A549 (cell line): ENCODE measurements around the gene URGCP. TPM values are rescaled to one million over a fixed set of nuclear protein-coding genes. Genes with fewer than 3 reads are reported as not detected.
"Not testable (repeated sequence)": the region's sequence is repeated elsewhere in the genome, so short reads cannot be mapped to it uniquely, and the experiment has no call there.

ENCODE experiments used
- ATAC-seq, 2 experiments: fragments of 200-7000 bp in 1 of 2; fragments of >200 bp in 1 of 2; cut with Nextera tagmentation in 1 of 2; cut with Tn5 transposase in 1 of 2; 3 replicates each; pipeline versions ENCODE4 v1.8.0 to v1.9.1; 2018 to 2020; ENCODE audit warnings: mild to moderate bottlenecking in 1 of 2, moderate library complexity in 1 of 2
- CTCF ChIA-PET: fragments of 300-600 bp; sonication (Branson Sonifier 250); formaldehyde crosslinking; extraction: SDS; loops from one replicate; lab custom pipeline; 2021; ENCODE audit warnings: antibody characterized with exemption, inconsistent platforms; lab: Yijun Ruan, JAX
- POLR2A ChIA-PET: fragments of 350-600 bp; formaldehyde crosslinking; extraction: SDS; loops from one replicate; lab custom pipeline; 2021; ENCODE audit warnings: antibody characterized with exemption, inconsistent platforms; lab: Yijun Ruan, JAX
- DNase-seq, 2 experiments: peaks; one replicate each; pipeline versions ENCODE4 v3.0.0 to v3.0.0-alpha.2; 2011 to 2016; ENCODE audit warnings: low read depth in 1 of 2, low spot score in 1 of 2
- FAIRE-seq: peaks from 2 replicates; lab custom pipeline; 2011; peaks lifted over from hg19 to GRCh38; lab: Jason Lieb, UNC
- H3K27ac ChIP-seq, 2 experiments: fragments of >200 bp; sonication (Bioruptor Twin); formaldehyde crosslinking; 3 replicates each; pipeline ENCODE4 v1.5.1; 2016 to 2017
- H3K4me1 ChIP-seq: fragments of >200 bp; sonication (Bioruptor Twin); formaldehyde crosslinking; 3 replicates; pipeline ENCODE4 v1.6.1; 2016
- H3K4me2 ChIP-seq: fragments of >200 bp; sonication (Bioruptor Twin); formaldehyde crosslinking; 3 replicates; pipeline ENCODE4 v1.6.1; 2016
- H3K4me3 ChIP-seq: fragments of >200 bp; sonication (Bioruptor Twin); formaldehyde crosslinking; 3 replicates; pipeline ENCODE4 v1.5.1; 2016
- H3K9me3 ChIP-seq: fragments of >200 bp; sonication (Bioruptor Twin); formaldehyde crosslinking; 3 replicates; pipeline ENCODE4 v1.6.1; 2016
- FOSL2 ChIP-seq, 2 experiments: fragments of 450-650 bp in 1 of 2; fragments of >200 bp in 1 of 2; sonication (Bioruptor Twin) in 1 of 2; formaldehyde crosslinking; IDR thresholded peaks; 2 replicates each; pipeline versions ENCODE4 v1.5.0 to v1.6.1; 2016 to 2020; ENCODE audit warnings: mild to moderate bottlenecking in 1 of 2, moderate library complexity in 1 of 2
- MAZ ChIP-seq: fragments of 150-350 bp; IDR thresholded peaks from 2 replicates; pipeline ENCODE4 v1.6.1; 2014; ENCODE audit warnings: antibody characterized with exemption, low read depth, low read length, borderline replicate concordance
- NFE2L2 ChIP-seq: fragments of 150-350 bp; conservative IDR thresholded peaks from 2 replicates; pipeline ENCODE4 v1.6.1; 2014; ENCODE audit warnings: low read length
- POLR2AphosphoS2 ChIP-seq: conservative IDR thresholded peaks from 2 replicates; pipeline ENCODE4 v1.6.1; 2012; ENCODE audit warnings: low read length, improper control_type of control experiment, inconsistent platforms
- SMC3 ChIP-seq: fragments of >200 bp; sonication (Bioruptor Twin); formaldehyde crosslinking; IDR thresholded peaks from 3 replicates; pipeline ENCODE4 v1.6.1; 2018; ENCODE audit warnings: inconsistent platforms
- TFCP2L1 ChIP-seq: fragments of 250-450 bp; sonication (Bioruptor Pico); IDR thresholded peaks from 2 replicates; pipeline ENCODE4 v1.5.0; 2021; ENCODE audit warnings: mild to moderate bottlenecking
- ZC3H11A ChIP-seq: fragments of 450-650 bp; IDR thresholded peaks from 2 replicates; pipeline ENCODE4 v1.6.1; 2014; ENCODE audit warnings: antibody characterized with exemption, mild to moderate bottlenecking
- WGBS: methylation state at CpG from one replicate; pipeline ENCODE4 v1.1.6; 2017; ENCODE audit errors: missing lambda C conversion rate; 5-methylcytosine and 5-hydroxymethylcytosine counted together
- polyA plus RNA-seq, 4 experiments: library from polyadenylated mRNA; depleted of rRNA in 3 of 4; stranded (reverse); fragments of >200 nt; fragmentation: RNase III in 1 of 4; extraction: RNeasy Plus Mini Kit Qiagen cat#74134 plus additional on column Dnase treatment in 1 of 4; gene quantifications; 2 replicates in 3 of 4; 3 replicates in 1 of 4; pipeline ENCODE4 v1.2.3, GENCODE V29; 2011 to 2017
- TF ChIP-seq, protein P1 (sequence below): fragments of >200 bp; sonication (Bioruptor Twin); formaldehyde crosslinking; IDR thresholded peaks from 2 replicates; pipeline ENCODE4 v1.6.1; 2016
- TF ChIP-seq, protein P2 (sequence below): fragments of >200 bp; sonication (Bioruptor Twin); formaldehyde crosslinking; IDR thresholded peaks from 3 replicates; pipeline ENCODE4 v1.6.1; 2016
- TF ChIP-seq, protein P3 (sequence below): fragments of 200-600 bp; sonication (generic); IDR thresholded peaks from 2 replicates; pipeline ENCODE4 v1.6.1; 2016; ENCODE audit warnings: antibody characterized with exemption, mild to moderate bottlenecking, moderate library complexity
- TF ChIP-seq, protein P4 (sequence below): IDR thresholded peaks from 2 replicates; pipeline ENCODE4 v1.6.1; 2012

Gene URGCP
- polyA plus RNA-seq, 2 of the 4 experiments (the other 2 are of a cell fraction) = 19.7 to 20.2 TPM

DNA sequence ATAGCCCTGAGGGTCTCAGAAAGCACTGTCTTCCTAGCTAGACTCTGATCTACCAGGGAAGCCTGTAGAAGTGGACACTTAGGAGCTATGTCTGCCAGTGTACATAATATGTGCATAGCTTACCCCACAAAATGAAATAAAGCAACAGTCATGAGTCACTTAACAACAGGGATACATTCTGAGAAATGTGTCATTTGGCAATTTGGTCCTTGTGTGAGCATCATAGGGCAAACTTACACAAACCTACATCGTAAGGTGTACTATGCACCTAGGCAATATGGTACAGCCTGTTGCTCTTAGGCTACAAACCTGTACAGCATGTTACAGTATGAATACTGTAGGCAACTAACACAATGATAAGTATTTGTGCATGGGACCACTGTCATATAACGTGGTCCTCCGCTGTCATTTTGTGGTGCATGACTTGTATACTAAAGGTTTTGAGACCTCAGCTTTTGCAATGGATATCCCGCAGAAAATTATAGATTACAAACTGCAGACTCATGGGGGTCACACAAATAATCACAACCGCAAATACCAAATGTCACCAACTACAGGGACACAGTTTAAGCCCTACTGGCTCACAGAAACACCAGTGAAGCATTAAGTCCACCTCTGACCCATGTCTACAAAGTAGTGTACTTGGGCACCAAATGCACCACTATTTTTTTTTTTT, 1.7 kb downstream of the URGCP start:
- Histone ChIP-seq H3K4me3 (no peak overlapping the region; the same call in 2 of the 3 replicates), H3K9me3 (no peaks in the 10 kb centered on the region), H3K4me1 (peaks cover 23% of the 10 kb centered on the region), H3K27ac (peak overlapping the region in 1 of 2 experiments; percentile 99; a peak in 4 of 6 replicates), H3K4me2 (peak overlapping the region; percentile 98)
- ATAC-seq (peak in 1 of 2 experiments; percentile 8; a peak in 2 of 6 replicates), DNase-seq (no peak), FAIRE-seq (no peak)
- TF ChIP-seq SMC3 (no peak), MAZ (no peak), NFE2L2 (no peak), TFCP2L1 (CRISPR knock-in tag) (no peak), FOSL2 (IDR thresholded peaks at IDR 0.05) (no peak), FOSL2 (CRISPR knock-in tag; IDR thresholded peaks at IDR 0.05) (0 out of 2 replicates have a peak, but pooled peaks have one; percentile 19)
- TF ChIP-seq, protein P1, sequence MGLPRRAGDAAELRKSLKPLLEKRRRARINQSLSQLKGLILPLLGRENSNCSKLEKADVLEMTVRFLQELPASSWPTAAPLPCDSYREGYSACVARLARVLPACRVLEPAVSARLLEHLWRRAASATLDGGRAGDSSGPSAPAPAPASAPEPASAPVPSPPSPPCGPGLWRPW = no peak
- POLR2A ChIA-PET = interaction anchor here (1.0 kb wide), 1 partner anchor 22 kb away, joined by 8 read pairs; the partner anchor contains the start of gene UBE2D4
- CTCF ChIA-PET = interaction anchor here (0.8 to 1.1 kb wide), 4 partner anchors 11 to 49 kb away, joined by 3 to 4 read pairs (median 3); no protein-coding TSS in a partner anchor
- 95% methylated on average over 5 of the region's 5 CpGs for WGBS

DNA sequence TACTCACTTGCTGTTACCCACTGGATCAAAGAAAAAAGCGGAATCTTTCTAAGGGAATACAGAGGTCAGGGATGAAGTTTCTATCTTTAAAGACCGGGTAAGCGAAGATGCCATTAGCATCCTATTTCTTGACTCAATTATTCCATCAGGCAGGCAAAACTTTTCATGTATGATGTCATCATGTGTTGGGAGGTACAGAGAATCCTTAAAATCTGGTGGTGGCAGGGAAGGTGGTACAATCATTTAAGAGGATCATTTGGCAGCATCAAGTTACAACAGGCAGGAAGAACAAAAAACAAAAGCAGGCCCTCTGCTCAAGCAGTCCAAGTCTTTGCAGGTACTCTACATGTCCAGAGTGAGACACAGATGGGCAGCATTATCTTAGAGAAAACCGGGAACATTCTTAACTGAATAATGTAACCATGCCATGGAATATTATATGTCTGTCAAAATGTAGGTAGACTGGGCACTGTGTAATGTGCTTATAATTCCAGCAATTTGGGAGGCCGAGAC, 3.8 kb downstream of the URGCP start:
- CTCF ChIA-PET = no interaction called here
- DNase-seq = no peak
- FAIRE-seq = no peak
- ATAC-seq = no peak
- Histone ChIP-seq H3K4me1 (peaks cover 23% of the 10 kb centered on the region), H3K4me2 (no peak overlapping the region)
- POLR2A ChIA-PET = no interaction called here
- 83% methylated on average over 5 of the region's 5 CpGs for WGBS
- TF ChIP-seq, protein P2, sequence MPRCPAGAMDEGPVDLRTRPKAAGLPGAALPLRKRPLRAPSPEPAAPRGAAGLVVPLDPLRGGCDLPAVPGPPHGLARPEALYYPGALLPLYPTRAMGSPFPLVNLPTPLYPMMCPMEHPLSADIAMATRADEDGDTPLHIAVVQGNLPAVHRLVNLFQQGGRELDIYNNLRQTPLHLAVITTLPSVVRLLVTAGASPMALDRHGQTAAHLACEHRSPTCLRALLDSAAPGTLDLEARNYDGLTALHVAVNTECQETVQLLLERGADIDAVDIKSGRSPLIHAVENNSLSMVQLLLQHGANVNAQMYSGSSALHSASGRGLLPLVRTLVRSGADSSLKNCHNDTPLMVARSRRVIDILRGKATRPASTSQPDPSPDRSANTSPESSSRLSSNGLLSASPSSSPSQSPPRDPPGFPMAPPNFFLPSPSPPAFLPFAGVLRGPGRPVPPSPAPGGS = no peak
- TF ChIP-seq POLR2AphosphoS2 = no peak
- TF ChIP-seq, all 56 proteins: peak for 0
- Histone ChIP-seq H3K9me3 (no peaks in the 10 kb centered on the region), H3K4me3 (no peak overlapping the region), H3K27ac (no peak overlapping the region)

DNA sequence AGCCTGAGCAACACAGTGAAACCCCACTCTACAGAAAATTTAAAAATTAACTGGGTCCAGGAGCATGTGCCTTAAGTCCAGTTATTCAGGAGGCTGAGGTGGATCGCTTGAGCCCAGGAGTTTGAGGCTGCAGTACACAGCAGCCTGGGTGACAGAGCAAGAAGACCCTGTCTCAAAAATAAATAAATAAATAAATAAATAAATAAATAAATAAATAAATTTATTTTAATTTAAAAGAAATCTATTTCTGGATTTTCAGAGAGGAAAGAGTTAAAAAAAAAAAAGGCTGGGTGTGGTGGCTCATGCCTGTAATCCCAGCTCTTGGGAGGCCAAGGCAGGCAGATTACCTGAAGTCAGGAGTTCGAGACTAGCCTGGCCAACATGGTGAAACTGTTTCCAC, 7.8 kb downstream of the URGCP start:
- DNase-seq, H3K4me1 ChIP-seq, FAIRE-seq, H3K4me3 ChIP-seq, H3K4me2 ChIP-seq, ATAC-seq, H3K9me3 ChIP-seq, POLR2A ChIA-PET, H3K27ac ChIP-seq: not testable (repeated sequence)
- WGBS = 90% methylated on average over 2 of the region's 2 CpGs
- TF ChIP-seq ZC3H11A = peak; percentile 41
- CTCF ChIA-PET = interaction anchor here (1.6 kb wide), 1 partner anchor 14 kb away, joined by 4 read pairs; no protein-coding TSS in a partner anchor

DNA sequence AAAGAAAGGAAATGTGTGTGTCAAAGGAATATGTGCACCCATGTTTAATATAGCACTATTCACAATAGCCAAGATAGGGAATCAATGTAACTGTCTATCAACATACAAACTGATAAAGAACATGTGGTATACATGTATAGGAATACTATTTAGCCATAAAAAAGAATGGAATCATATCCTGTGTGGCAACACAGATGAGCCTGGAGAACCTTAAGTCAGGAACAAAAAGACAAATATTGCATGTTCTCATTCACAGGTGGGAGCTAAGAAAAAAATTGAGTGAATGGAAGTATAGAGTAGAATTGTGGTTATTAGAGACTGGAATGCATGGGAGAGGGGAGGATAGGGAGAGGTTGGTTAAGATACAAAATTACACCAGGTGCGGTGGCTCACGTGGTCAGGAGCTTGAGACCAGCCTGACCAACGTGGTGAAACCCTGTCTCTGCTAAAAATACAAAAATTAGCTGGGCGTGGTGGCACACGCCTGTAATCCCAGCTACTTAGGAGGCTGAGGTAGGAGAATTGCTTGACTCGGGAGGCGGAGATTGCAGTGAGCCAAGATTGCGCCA, 10.5 kb downstream of the URGCP start:
- no peak for TF ChIP-seq ZC3H11A
- TF ChIP-seq, protein P3, sequence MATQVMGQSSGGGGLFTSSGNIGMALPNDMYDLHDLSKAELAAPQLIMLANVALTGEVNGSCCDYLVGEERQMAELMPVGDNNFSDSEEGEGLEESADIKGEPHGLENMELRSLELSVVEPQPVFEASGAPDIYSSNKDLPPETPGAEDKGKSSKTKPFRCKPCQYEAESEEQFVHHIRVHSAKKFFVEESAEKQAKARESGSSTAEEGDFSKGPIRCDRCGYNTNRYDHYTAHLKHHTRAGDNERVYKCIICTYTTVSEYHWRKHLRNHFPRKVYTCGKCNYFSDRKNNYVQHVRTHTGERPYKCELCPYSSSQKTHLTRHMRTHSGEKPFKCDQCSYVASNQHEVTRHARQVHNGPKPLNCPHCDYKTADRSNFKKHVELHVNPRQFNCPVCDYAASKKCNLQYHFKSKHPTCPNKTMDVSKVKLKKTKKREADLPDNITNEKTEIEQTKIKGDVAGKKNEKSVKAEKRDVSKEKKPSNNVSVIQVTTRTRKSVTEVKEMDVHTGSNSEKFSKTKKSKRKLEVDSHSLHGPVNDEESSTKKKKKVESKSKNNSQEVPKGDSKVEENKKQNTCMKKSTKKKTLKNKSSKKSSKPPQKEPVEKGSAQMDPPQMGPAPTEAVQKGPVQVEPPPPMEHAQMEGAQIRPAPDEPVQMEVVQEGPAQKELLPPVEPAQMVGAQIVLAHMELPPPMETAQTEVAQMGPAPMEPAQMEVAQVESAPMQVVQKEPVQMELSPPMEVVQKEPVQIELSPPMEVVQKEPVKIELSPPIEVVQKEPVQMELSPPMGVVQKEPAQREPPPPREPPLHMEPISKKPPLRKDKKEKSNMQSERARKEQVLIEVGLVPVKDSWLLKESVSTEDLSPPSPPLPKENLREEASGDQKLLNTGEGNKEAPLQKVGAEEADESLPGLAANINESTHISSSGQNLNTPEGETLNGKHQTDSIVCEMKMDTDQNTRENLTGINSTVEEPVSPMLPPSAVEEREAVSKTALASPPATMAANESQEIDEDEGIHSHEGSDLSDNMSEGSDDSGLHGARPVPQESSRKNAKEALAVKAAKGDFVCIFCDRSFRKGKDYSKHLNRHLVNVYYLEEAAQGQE = no peak
- TF ChIP-seq, protein P4, sequence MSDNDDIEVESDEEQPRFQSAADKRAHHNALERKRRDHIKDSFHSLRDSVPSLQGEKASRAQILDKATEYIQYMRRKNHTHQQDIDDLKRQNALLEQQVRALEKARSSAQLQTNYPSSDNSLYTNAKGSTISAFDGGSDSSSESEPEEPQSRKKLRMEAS = no peak
- ATAC-seq = no peak

More for the DNA sequence above, 10.5 kb downstream of the URGCP start:
- Histone ChIP-seq H3K4me1 (no peaks in the 10 kb centered on the region), H3K9me3 (no peaks in the 10 kb centered on the region), H3K27ac (no peak overlapping the region), H3K4me2 (no peak overlapping the region), H3K4me3 (no peak overlapping the region)
- 90% methylated on average over 8 of the region's 8 CpGs for WGBS
- POLR2A ChIA-PET = no interaction called here
- CTCF ChIA-PET = interaction anchor here (0.6 to 0.7 kb wide), 2 partner anchors 16 to 61 kb away, joined by 3 read pairs; no protein-coding TSS in a partner anchor
- FAIRE-seq = no peak
- no peak for DNase-seq
